K562 (cell line): Measurements from ENCODE around the gene FGF2. TPM values are rescaled to one million over a fixed set of nuclear protein-coding genes. Genes with fewer than 3 reads are reported as not detected.

Experiments used
- ATAC-seq: fragments of 200-7000 bp; cut with Tn5 transposase; 3 replicates; pipeline ENCODE4 v1.9.1; 2020; ENCODE audit warnings: moderate library complexity
- BruUV-seq: library from RNA; stranded (reverse); fragments of 400-500 nt; replicated peaks from 2 replicates; lab custom pipeline; 2021; lab: Mats Ljungman, UMichigan
- CTCF ChIA-PET: fragments of 300-600 bp; formaldehyde crosslinking; extraction: SDS; loops from one replicate; lab custom pipeline; 2021; ENCODE audit warnings: low intra/inter-chr PET ratio; lab: Yijun Ruan, JAX
- POLR2A ChIA-PET: fragments of 300-600, 350-650 bp; sonication (Branson Sonifier 250); formaldehyde crosslinking; extraction: SDS; loops from one replicate; lab custom pipeline; 2021; ENCODE audit warnings: antibody characterized with exemption, inconsistent platforms; lab: Yijun Ruan, JAX
- DNase-seq, 4 experiments: peaks; one replicate each; pipeline versions ENCODE4 v3.0.0 to v3.0.0-alpha.2; 2011 to 2018; ENCODE audit warnings: low spot score in 3 of 4, mixed read lengths in 3 of 4; ENCODE audit errors: extremely low read depth in 1 of 4
- FAIRE-seq: peaks from 2 replicates; lab custom pipeline; 2011; peaks lifted over from hg19 to GRCh38; lab: Jason Lieb, UNC
- H2AFZ ChIP-seq: 2 replicates; pipeline ENCODE4 v1.6.0; 2011; ENCODE audit warnings: low read depth, low read length, control low read depth, inconsistent platforms
- H3K27ac ChIP-seq: fragments of 200-600 bp; 3 replicates; pipeline ENCODE4 v1.8.0; 2011; ENCODE audit warnings: low read depth, mild to moderate bottlenecking, control low read depth, inconsistent platforms, low read length, moderate library complexity, mixed read lengths; ENCODE audit errors: extremely low read depth
- H3K27me3 ChIP-seq, 2 experiments: fragments of 300-600 bp in 1 of 2; 2 replicates in 1 of 2; 3 replicates in 1 of 2; pipeline versions ENCODE4 v1.6.0 to v1.8.0; 2011; ENCODE audit warnings: inconsistent platforms in 2 of 2, low read length in 2 of 2, mild to moderate bottlenecking in 1 of 2, mixed read lengths in 1 of 2, moderate library complexity in 1 of 2; ENCODE audit not compliant: control insufficient read depth in 2 of 2, insufficient read depth in 2 of 2
- H3K36me3 ChIP-seq: fragments of 300-600 bp; 3 replicates; pipeline ENCODE4 v1.8.0; 2011; ENCODE audit warnings: mild to moderate bottlenecking, low read length, inconsistent platforms; ENCODE audit not compliant: control insufficient read depth, insufficient read depth
- H3K4me1 ChIP-seq, 2 experiments: fragments of 200-600 bp in 1 of 2; replicated peaks in 1 of 2; 2 replicates in 1 of 2; 3 replicates in 1 of 2; pipeline versions ENCODE4 v1.5.1 to v1.8.0; 2011; ENCODE audit warnings: inconsistent platforms in 2 of 2, low read length in 2 of 2, mild to moderate bottlenecking in 1 of 2, mixed read lengths in 1 of 2, moderate library complexity in 1 of 2; ENCODE audit not compliant: control insufficient read depth in 2 of 2, insufficient read depth in 2 of 2
- H3K4me2 ChIP-seq: 2 replicates; pipeline ENCODE4 v1.6.1; 2011; ENCODE audit warnings: low read length, control low read depth, inconsistent platforms, mixed read lengths; ENCODE audit not compliant: insufficient read depth
- H3K4me3 ChIP-seq: fragments of 200-600 bp; sonication (generic), shearing (Covaris generic); 2 replicates; pipeline ENCODE4 v1.5.1; 2016; ENCODE audit warnings: control low read depth, inconsistent platforms
- H3K79me2 ChIP-seq: fragments of 200-600 bp; 3 replicates; pipeline ENCODE4 v1.8.0; 2011; ENCODE audit warnings: low read length, inconsistent platforms; ENCODE audit not compliant: control insufficient read depth, insufficient read depth
- H3K9ac ChIP-seq, 2 experiments: 2 replicates each; pipeline versions ENCODE4 v1.6.0 to v1.6.1; 2011; ENCODE audit warnings: low read depth in 2 of 2, low read length in 2 of 2, control low read depth in 1 of 2, inconsistent platforms in 1 of 2, mild to moderate bottlenecking in 1 of 2, mixed read lengths in 1 of 2; ENCODE audit not compliant: insufficient read depth in 1 of 2
- H3K9me1 ChIP-seq: one replicate; pipeline ENCODE4 v1.6.0; 2011; ENCODE audit warnings: inconsistent platforms, mild to moderate bottlenecking, low read length, moderate library complexity; ENCODE audit not compliant: control insufficient read depth, insufficient read depth
- H3K9me3 ChIP-seq: replicated peaks from 2 replicates; pipeline ENCODE4 v1.5.1; 2011; ENCODE audit warnings: low read depth, low read length, inconsistent platforms; ENCODE audit not compliant: control insufficient read depth, insufficient read depth
- H4K20me1 ChIP-seq: replicated peaks from 2 replicates; pipeline ENCODE4 v1.6.1; 2011; ENCODE audit warnings: low read length, inconsistent platforms, mixed read lengths; ENCODE audit not compliant: control insufficient read depth, insufficient read depth
- CXXC5 ChIP-seq: fragments of 250-450 bp; sonication (Bioruptor Pico); IDR thresholded peaks from 2 replicates; pipeline ENCODE4 v1.8.0; 2022; ENCODE audit warnings: inconsistent platforms, mild to moderate bottlenecking, moderate library complexity
- DMBX1 ChIP-seq: fragments of 250-450 bp; sonication (Bioruptor Pico); IDR thresholded peaks from 2 replicates; pipeline ENCODE4 v1.8.0; 2022; ENCODE audit warnings: inconsistent platforms, mild to moderate bottlenecking, moderate library complexity, borderline replicate concordance
- ZC3H4 ChIP-seq: sonication (generic); formaldehyde crosslinking; IDR thresholded peaks from 2 replicates; pipeline ENCODE4 v1.9.0; 2021; ENCODE audit warnings: missing genetic modification reagents, borderline replicate concordance
- WGBS: fragments of 100-300 bp; shearing (Covaris generic); methylation state at CpG from one replicate; pipeline ENCODE4 v1.1.6; 2016; ENCODE audit warnings: low coverage, mixed read lengths; ENCODE audit not compliant: insufficient coverage; ENCODE audit errors: missing lambda C conversion rate; 5-methylcytosine and 5-hydroxymethylcytosine counted together
- in situ Hi-C: fragments of 300-500 bp; cut with MboI; formaldehyde crosslinking; loops from 4 replicates; pipeline ENCODE4 v1.15.0; 2018; ENCODE audit warnings: inconsistent platforms, mixed read lengths
- intact Hi-C: fragments of 100-400 bp; cut with micrococcal nuclease; formaldehyde crosslinking; loops from 2 replicates; pipeline ENCODE4 v1.14.2; 2022
- polyA plus RNA-seq, 8 experiments: library from polyadenylated mRNA; depleted of rRNA in 4 of 8; stranded (reverse) in 5 of 8; unstranded in 3 of 8; fragments of >200 nt; fragmentation: Nextera tagmentation in 2 of 8; fragmentation: Illumina TruSeq in 1 of 8; extraction: Ambion mirVana in 2 of 8; extraction: Trizol in 1 of 8; gene quantifications; 2 replicates each; pipeline versions ENCODE4 v1.2.1 to v1.2.3, GENCODE V29; 2011 to 2014; ENCODE audit warnings: inconsistent platforms in 1 of 8, missing spikeins in 1 of 8
- total RNA-seq, 7 experiments: library from RNA; depleted of rRNA in 6 of 7; stranded (reverse); fragments of >200 nt in 6 of 7; fragmentation: Illumina TruSeq in 2 of 7; extraction: Trizol in 2 of 7; gene quantifications; 2 replicates each; pipeline versions ENCODE4 v1.2.1 to v1.2.3, GENCODE V29; 2011 to 2021; ENCODE audit warnings: low replicate concordance in 1 of 7
- TF ChIP-seq, protein P1 (sequence below): fragments of 250-450 bp; sonication (Bioruptor Pico); IDR thresholded peaks from 2 replicates; pipeline ENCODE4 v1.8.0; 2021; ENCODE audit warnings: mild to moderate bottlenecking, moderate library complexity
- TF ChIP-seq, protein P2 (sequence below), 2 experiments: IDR thresholded peaks in 1 of 2; conservative IDR thresholded peaks in 1 of 2; 2 replicates each; pipeline ENCODE4 v1.6.1; 2016; ENCODE audit warnings: low read depth in 2 of 2, mild to moderate bottlenecking in 1 of 2, missing compliant biosample characterization in 1 of 2, missing genetic modification characterization in 1 of 2, moderate library complexity in 1 of 2
- TF ChIP-seq, protein P3 (sequence below): fragments of 450-650 bp; IDR thresholded peaks from 2 replicates; pipeline ENCODE4 v1.6.1; 2016
- TF ChIP-seq, protein P4 (sequence below): fragments of 450-650 bp; IDR thresholded peaks from 2 replicates; pipeline ENCODE4 v1.6.1; 2016; ENCODE audit warnings: mild to moderate bottlenecking

The FGF2 gene
- total and polyA plus RNA-seq, 9 of the 15 experiments (the other 6 are each of a cell fraction or from before 2014, with no cell fraction given) = 2.5 to 19.4 (median 9.2) TPM

DNA sequence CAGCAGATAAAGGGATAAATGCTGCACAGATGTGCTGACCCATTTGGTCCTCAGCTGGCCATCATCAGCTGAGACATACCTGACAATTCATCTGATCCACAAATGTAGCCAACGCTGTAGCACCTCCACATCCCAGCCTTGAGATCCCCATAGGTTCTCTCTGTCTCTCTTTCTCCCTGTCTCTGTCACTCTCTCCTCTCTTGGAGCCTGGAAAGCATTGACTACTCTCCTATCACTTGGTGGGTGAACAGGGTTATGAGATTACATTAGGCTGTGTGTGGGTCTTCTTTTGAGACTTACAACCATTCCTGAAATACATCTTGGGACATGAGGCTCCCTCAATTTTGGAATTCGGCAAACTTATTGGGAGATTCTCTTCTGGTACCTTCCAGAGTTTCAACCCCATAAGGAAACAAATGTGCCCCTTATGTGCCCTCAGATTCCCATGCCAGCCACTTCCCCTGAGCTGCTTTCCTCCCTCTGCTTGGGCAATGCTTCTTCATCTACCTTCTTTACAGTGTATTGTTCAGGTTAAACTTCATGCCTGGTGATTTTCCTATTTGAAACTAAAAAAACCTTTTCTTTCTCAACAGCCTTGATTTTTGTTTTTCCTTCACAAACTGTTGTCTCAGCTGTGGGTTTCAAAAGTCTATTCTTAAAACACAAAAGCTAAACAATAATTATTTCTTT lies 29.1 kb upstream of the FGF2 start:
- no peaks in the 10 kb centered on the region for H4K20me1 ChIP-seq
- H3K36me3 ChIP-seq = no peaks in the 10 kb centered on the region
- intact Hi-C loops = loop anchor here (2.0 kb wide), 1 partner anchor 33 kb away; no protein-coding TSS in a partner anchor
- no TSS peak for BruUV-seq
- peak overlapping the region; percentile 64 for H2AFZ ChIP-seq
- ATAC-seq = peak; percentile 50
- H3K9me1 ChIP-seq = no peaks in the 10 kb centered on the region
- peak overlapping the region; percentile 31 for H3K27ac ChIP-seq
- CTCF ChIA-PET = no interaction called here
- H3K9ac ChIP-seq = peak overlapping the region in 1 of 2 experiments; percentile 15; a peak in 1 of 4 replicates
- no peak for DNase-seq
- POLR2A ChIA-PET = interaction anchor here (0.7 to 1.4 kb wide), 5 partner anchors 8 to 65 kb away, joined by 3 to 8 read pairs (median 5); partner anchors contain the start of gene BBS12
- H3K4me2 ChIP-seq = peak overlapping the region; percentile 40
- no peak overlapping the region for H3K4me3 ChIP-seq
- no peak for FAIRE-seq
- TF ChIP-seq DMBX1 (CRISPR knock-in tag) (no peak), CXXC5 (CRISPR knock-in tag) (no peak), ZC3H4 (CRISPR knock-in tag) (no peak)
- TF ChIP-seq, protein P1, sequence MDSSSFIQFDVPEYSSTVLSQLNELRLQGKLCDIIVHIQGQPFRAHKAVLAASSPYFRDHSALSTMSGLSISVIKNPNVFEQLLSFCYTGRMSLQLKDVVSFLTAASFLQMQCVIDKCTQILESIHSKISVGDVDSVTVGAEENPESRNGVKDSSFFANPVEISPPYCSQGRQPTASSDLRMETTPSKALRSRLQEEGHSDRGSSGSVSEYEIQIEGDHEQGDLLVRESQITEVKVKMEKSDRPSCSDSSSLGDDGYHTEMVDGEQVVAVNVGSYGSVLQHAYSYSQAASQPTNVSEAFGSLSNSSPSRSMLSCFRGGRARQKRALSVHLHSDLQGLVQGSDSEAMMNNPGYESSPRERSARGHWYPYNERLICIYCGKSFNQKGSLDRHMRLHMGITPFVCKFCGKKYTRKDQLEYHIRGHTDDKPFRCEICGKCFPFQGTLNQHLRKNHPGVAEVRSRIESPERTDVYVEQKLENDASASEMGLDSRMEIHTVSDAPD (CRISPR knock-in tag) = no peak
- TF ChIP-seq, protein P2, sequence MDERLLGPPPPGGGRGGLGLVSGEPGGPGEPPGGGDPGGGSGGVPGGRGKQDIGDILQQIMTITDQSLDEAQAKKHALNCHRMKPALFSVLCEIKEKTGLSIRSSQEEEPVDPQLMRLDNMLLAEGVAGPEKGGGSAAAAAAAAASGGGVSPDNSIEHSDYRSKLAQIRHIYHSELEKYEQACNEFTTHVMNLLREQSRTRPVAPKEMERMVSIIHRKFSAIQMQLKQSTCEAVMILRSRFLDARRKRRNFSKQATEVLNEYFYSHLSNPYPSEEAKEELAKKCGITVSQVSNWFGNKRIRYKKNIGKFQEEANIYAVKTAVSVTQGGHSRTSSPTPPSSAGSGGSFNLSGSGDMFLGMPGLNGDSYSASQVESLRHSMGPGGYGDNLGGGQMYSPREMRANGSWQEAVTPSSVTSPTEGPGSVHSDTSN (CRISPR knock-in tag; IDR thresholded peaks at IDR 0.05; ENCODE audit: low read depth) = no peak
- TF ChIP-seq, protein P2 (tag; conservative IDR thresholded peaks at IDR 0.05; ENCODE audit: low read depth) = 0 out of 2 replicates have a peak, but pooled peaks have one; percentile 17
- TF ChIP-seq, protein P3, sequence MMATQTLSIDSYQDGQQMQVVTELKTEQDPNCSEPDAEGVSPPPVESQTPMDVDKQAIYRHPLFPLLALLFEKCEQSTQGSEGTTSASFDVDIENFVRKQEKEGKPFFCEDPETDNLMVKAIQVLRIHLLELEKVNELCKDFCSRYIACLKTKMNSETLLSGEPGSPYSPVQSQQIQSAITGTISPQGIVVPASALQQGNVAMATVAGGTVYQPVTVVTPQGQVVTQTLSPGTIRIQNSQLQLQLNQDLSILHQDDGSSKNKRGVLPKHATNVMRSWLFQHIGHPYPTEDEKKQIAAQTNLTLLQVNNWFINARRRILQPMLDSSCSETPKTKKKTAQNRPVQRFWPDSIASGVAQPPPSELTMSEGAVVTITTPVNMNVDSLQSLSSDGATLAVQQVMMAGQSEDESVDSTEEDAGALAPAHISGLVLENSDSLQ = 0 out of 2 replicates have a peak, but pooled peaks have one; percentile 28
- TF ChIP-seq, protein P4, sequence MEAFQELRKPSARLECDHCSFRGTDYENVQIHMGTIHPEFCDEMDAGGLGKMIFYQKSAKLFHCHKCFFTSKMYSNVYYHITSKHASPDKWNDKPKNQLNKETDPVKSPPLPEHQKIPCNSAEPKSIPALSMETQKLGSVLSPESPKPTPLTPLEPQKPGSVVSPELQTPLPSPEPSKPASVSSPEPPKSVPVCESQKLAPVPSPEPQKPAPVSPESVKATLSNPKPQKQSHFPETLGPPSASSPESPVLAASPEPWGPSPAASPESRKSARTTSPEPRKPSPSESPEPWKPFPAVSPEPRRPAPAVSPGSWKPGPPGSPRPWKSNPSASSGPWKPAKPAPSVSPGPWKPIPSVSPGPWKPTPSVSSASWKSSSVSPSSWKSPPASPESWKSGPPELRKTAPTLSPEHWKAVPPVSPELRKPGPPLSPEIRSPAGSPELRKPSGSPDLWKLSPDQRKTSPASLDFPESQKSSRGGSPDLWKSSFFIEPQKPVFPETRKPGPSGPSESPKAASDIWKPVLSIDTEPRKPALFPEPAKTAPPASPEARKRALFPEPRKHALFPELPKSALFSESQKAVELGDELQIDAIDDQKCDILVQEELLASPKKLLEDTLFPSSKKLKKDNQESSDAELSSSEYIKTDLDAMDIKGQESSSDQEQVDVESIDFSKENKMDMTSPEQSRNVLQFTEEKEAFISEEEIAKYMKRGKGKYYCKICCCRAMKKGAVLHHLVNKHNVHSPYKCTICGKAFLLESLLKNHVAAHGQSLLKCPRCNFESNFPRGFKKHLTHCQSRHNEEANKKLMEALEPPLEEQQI = no peak
- TF ChIP-seq, all 486 proteins: peak for 2
- 17% methylated on average over 2 of the region's 2 CpGs for WGBS
- H3K9me3 ChIP-seq = no peaks in the 10 kb centered on the region; the same call in 1 of the 2 replicates
- H3K27me3 ChIP-seq = no peaks in the 10 kb centered on the region; a peak in 1 of 5 replicates
- H3K4me1 ChIP-seq = peaks cover 0 to 19% of the 10 kb centered on the region in 2 experiments; a peak in 4 of 5 replicates
- in situ Hi-C loops = no loop called here
- H3K79me2 ChIP-seq = no peaks in the 10 kb centered on the region
